ENCODE results near the gene SRL.

SRL gene

DNA sequence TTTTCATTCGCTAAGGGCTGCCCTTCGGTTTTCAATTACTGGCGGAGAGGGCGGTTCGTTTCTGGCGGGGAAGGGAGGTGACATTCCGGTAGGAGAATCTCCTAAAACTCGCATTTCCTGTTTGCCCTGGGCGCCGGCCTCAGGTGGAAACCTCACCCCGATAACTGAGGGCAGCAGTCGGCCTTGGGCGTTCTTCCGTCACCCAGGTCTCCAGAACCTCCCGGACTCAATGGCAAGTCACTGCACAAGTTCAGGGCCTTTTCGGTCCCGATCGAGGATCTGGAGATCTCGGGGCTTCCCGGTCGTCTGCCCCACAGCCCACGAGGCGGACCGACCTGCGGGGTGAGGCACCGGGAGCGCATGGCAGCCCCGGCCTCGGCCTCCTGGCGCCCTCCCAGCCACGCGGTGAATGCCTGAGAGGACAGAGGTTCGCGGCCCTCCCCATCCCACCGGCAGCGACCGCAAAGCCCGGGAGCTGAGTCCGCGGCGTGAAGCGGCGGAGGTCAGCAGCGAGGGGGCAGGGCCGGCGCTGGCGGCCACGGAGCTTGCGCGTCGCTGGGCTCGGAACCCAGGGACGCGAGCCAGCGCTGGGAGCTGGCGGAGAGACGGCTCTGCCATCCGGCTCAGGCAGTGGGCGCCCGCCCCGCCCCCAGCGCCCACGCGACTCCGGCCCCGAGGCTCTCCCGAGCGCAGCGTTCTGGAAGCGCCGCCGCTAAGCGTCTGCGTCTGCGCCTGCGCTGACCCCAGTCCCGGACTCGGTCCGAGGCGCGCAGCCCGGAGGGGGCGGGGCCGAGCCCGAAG is 58.4 kb downstream of the SRL start:
- peak overlapping the region; percentile 68 for H3K4me3 ChIP-seq (ENCODE audit: low read depth, low read length)
- TF ChIP-seq, protein P1, sequence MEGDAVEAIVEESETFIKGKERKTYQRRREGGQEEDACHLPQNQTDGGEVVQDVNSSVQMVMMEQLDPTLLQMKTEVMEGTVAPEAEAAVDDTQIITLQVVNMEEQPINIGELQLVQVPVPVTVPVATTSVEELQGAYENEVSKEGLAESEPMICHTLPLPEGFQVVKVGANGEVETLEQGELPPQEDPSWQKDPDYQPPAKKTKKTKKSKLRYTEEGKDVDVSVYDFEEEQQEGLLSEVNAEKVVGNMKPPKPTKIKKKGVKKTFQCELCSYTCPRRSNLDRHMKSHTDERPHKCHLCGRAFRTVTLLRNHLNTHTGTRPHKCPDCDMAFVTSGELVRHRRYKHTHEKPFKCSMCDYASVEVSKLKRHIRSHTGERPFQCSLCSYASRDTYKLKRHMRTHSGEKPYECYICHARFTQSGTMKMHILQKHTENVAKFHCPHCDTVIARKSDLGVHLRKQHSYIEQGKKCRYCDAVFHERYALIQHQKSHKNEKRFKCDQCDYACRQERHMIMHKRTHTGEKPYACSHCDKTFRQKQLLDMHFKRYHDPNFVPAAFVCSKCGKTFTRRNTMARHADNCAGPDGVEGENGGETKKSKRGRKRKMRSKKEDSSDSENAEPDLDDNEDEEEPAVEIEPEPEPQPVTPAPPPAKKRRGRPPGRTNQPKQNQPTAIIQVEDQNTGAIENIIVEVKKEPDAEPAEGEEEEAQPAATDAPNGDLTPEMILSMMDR (IDR thresholded peaks at IDR 0.05; ENCODE audit: low read depth, low read length): no peak

DNA sequence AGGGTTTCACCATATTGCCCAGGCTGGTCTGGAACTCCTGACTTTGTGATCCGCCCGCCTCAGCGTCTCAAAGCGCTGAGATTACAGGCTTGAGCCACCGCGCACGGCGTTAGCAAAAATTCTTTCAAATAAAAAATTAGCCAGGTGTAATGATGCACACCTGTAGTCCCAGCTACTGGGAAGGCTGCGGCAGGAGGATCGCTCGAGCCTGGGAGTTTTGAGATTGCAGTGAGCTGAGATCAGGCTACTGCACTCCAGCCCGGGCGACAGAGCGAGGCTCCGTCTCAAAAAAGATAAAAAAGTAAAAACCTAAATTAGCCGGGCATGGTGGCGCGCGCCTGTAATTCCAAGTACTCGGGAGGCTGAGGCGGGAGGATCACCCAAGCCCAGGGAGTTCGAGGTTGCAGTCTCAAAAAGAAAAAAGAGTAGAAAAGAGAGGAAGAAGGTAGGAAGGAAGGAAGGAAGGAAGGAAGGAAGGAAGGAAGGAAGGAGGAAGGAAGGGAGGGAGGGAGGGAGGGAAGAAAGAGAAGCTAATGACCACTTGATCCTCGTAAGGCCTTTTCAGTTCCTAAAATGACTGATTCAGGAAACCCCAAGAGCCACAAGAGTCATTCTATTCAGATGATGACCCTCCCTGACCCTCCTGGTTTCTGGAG is 59.2 kb downstream of the SRL start:
- TF ChIP-seq, protein P1 (IDR thresholded peaks at IDR 0.05; ENCODE audit: low read depth, low read length): no peak
- H3K4me3 ChIP-seq (ENCODE audit: low read depth, low read length): peak overlapping the region; percentile 68

DNA sequence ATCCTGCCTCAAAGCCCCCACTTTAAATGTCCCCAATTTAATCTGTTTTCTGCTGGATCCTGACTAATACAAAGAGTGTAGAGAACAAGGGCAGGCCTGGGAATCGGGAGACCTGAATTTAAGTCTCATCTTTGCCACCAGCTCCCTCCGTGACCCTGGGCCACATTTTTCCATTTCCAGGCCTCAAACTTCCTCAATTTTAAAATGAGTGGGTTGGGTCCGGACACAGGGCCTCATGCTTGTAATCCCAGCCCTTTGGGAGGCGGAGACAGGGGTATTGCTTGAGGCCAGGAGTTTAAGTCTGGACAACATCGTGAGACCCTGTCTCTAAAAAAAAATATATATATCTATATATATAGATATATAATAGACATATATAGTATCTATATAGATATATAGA is 61.4 kb downstream of the SRL start:
- TF ChIP-seq, protein P1 (IDR thresholded peaks at IDR 0.05; ENCODE audit: low read depth, low read length): no peak
- H3K4me3 ChIP-seq (ENCODE audit: low read depth, low read length): no peak overlapping the region

DNA sequence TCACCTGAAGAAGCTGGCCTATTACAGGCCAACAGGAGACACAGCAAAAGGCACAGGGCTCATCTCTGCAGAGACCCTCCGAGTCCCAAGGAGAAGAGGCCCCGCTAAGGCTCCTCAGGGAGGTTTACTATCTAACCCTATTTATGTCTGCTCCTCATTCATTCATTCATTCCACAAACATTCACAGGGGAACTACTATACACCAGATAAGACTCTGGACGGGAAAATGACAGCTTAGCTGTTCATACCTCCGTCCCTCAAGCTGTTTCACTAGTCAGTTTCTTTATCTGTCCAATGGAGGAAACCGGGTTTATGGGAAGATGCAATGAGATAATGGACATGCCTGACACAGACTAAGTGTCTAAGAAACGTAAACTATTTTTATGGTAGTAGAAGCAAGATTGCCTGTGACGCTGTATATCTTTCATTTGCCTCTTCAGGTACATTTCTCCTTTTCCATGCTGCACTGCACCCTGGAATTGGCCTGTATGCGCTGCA is 62.1 kb downstream of the SRL start:
- H3K4me3 ChIP-seq (ENCODE audit: low read depth, low read length): no peak overlapping the region
- TF ChIP-seq, protein P1 (IDR thresholded peaks at IDR 0.05; ENCODE audit: low read depth, low read length): no peak

DNA sequence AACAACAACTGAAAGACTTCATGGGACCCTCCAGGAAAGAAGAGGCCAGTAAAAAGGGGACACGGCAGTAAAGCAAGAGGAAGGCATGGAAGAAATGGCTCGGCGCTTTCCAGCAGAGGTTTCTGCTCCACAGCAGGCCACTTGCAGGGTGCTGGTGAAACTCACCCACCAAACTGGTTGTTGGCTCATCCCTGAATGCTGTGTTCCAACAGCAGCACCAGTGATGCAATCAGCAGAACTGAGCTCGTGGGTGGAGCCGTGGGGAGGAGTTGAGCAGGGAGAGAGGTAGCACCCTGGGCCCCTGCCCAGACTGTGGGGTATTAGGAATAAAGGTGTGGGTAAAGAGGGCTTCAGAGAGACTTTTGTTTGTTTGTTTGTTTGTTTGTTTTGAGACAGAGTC is 62.9 kb downstream of the SRL start:
- H3K4me3 ChIP-seq (ENCODE audit: low read depth, low read length): no peak overlapping the region
- TF ChIP-seq, protein P1 (IDR thresholded peaks at IDR 0.05; ENCODE audit: low read depth, low read length): no peak

DNA sequence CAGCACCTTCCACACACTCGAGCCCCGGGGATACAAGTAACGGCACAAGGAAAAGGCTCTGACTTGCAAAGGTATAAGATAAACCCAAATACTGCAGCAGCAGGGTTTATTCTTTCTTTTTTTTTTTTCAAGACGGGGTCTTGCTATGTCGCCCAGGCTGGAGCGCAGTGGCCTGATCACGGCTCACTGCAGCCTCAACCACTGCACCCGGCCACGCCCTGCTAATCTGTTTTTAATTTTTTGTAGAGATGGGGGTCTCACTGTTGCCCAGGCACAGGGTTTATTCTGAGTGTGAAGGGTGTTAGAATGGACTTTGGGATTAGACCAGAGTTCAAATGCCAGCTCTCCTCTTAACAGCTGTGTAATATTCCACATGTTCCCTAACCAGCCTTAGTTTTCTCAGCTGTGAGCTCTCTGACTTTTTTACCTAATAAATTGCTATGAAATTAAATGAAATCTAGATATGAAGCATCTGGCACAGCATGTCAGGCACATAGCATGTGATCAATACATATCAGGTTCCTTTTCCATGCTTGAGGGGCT is 63.3 kb downstream of the SRL start:
- TF ChIP-seq, protein P1 (IDR thresholded peaks at IDR 0.05; ENCODE audit: low read depth, low read length): no peak
- no peak overlapping the region for H3K4me3 ChIP-seq (ENCODE audit: low read depth, low read length)
